NAMALWA (cell line): ENCODE measurements around the gene SLFN12.
"Not testable (repeated sequence)": the region's sequence is repeated elsewhere in the genome, so short reads cannot be mapped to it uniquely, and the experiment has no call there.

ENCODE experiments used
- DNase-seq: peaks from one replicate; pipeline ENCODE4 v3.0.0-alpha.2; 2015; ENCODE audit warnings: low spot score

Gene SLFN12

DNA sequence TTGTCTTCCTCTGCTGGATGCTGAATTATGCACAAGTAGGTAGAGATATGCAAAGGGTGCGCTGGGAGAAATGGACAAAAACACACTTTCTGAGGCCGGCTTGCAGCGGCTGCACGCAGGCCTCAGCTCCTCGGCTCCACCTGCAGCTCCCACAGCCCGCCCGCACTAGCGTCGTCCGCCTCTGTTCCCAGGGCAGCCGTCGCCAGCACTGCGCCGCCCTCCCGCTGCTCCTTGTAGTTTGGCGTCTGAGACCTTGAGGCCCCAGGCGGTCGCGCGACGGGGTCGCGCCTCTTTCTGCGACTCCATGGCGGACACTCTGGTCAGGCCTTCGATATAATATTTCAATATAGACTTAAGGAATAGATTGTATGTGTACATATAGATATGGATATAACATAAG lies 24.8 kb downstream of the SLFN12 start:
- DNase-seq: no peak

- no peak for DNase-seq
Measured at GRCh38 chr17:35406568-35406967, 25.7 kb downstream of the SLFN12 start.

GRCh38 chr17:35404360-35404759 lies 27.9 kb downstream of the SLFN12 start:
- DNase-seq: no peak

- DNase-seq: not testable (repeated sequence)
Measured at GRCh38 chr17:35393783-35394182, 38.5 kb downstream of the SLFN12 start.

DNA sequence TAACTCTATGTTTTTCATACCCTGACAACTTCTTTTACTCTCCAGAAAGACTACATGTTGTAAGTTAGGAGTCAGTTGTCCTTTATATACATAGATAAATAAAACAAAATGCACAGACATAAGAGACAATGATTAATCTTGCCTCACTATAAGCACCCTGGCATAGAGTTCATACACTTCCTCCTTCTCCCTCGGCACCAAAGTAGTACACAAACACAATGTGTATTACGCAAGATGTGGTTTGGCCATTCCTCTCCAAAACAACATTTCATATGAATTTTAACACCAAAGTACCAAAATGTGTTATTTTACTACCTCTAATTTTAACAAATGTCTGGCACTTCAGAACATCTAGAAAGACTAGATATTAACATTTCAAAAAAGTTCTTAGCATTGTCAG lies 41.6 kb downstream of the SLFN12 start:
- no peak for DNase-seq

GRCh38 chr17:35390156-35390555 lies 42.1 kb downstream of the SLFN12 start:
- no peak for DNase-seq

GRCh38 chr17:35387496-35387895 lies 44.8 kb downstream of the SLFN12 start:
- no peak for DNase-seq

- DNase-seq: no peak
Measured at GRCh38 chr17:35377706-35378105, 54.6 kb downstream of the SLFN12 start.

DNA sequence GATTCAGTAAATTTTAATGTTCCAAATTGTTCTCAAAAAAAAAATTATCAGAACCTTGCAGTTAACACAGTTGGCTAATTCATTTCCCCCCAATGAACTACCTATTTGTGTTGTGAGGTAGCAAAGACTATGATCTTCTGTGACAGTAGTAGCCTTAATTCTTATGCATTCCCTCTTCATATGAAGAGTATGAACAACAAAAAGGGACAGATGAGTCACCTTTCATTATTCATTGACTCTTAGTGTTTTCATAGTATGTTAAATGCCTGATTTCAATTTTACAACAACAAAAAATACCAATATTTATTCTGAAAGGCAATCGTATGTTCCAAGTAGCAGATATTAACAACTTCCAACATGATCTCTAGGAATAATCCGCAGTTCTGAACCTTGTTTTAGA lies 55.2 kb downstream of the SLFN12 start:
- DNase-seq: no peak

GRCh38 chr17:35376245-35376644 lies 56.1 kb downstream of the SLFN12 start:
- no peak for DNase-seq

GRCh38 chr17:35374766-35375344 lies 57.4 kb downstream of the SLFN12 start:
- DNase-seq: no peak

- peak; percentile 80 for DNase-seq
Measured at GRCh38 chr17:35373984-35374765, 58.1 kb downstream of the SLFN12 start.

DNA sequence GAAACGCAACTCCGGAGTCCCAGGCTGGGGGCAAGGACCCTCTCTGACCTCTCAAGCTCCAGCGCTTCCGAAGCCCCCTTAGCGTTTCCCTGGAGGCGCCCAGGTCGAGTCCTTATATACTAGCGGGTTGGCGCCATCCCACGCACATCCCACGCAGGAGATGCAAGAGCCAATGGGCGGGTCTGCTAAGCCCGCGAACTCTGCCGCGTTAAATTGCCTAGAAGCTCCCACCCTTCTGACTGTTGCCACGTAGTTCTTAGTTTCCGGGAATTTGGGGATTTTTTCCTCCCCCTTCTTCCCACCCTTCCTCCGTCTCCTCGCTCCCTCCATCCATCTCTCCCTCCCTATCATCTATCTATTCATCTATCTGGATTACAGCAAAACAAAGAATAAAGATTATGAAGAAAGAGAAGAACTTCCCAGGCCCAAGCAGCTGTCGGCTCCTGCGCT lies 58.7 kb downstream of the SLFN12 start, which contains the start of gene SLFN11:
TSS of gene SLFN11 (minus strand) at position 88 of the 450 bp plus-strand sequence. CDS start 9,814 bp downstream, outside the sequence.
- DNase-seq: peak; percentile 88

GRCh38 chr17:35372846-35373533 lies 59.3 kb downstream of the SLFN12 start:
- DNase-seq: peak; percentile 63

- DNase-seq: no peak
Measured at GRCh38 chr17:35371934-35372333, 60.4 kb downstream of the SLFN12 start.

- DNase-seq: peak; percentile 95
Measured at GRCh38 chr17:35368081-35368830, 64.0 kb downstream of the SLFN12 start.

- DNase-seq: no peak
Measured at GRCh38 chr17:35361027-35361426, 71.3 kb downstream of the SLFN12 start.
